Upper lobe of left lung (tissue), 6 donors: ENCODE results near the gene PCBD1. TPM values are rescaled to one million over a fixed set of nuclear protein-coding genes. Genes with fewer than 3 reads are reported as not detected.

Source experiments
- ATAC-seq, 2 donors: fragments of 200-7000 bp; cut with Tn5 transposase; one replicate each; pipeline ENCODE4 v1.9.1; 2022; ENCODE audit warnings: mild to moderate bottlenecking in 2 of 2, moderate library complexity in 2 of 2; ENCODE audit not compliant: low FRiP score in 2 of 2
- DNase-seq, 2 donors: peaks; one replicate each; pipeline ENCODE4 v3.0.0-alpha.2; 2019 to 2020
- H3K27ac ChIP-seq, 4 donors: fragments of 200-600 bp; sonication (generic); one replicate each; pipeline ENCODE4 v1.5.1; 2016 to 2019
- H3K27me3 ChIP-seq, 4 donors: fragments of 200-600 bp; sonication (generic); one replicate each; pipeline ENCODE4 v1.5.1; 2017 to 2019
- H3K36me3 ChIP-seq, 4 donors: fragments of 200-600 bp; sonication (generic); one replicate each; pipeline ENCODE4 v1.5.1; 2016 to 2019
- H3K4me1 ChIP-seq, 4 donors: fragments of 200-600 bp; sonication (generic); one replicate each; pipeline ENCODE4 v1.5.1; 2018 to 2019
- H3K4me3 ChIP-seq, 4 donors: fragments of 200-600 bp; sonication (generic); one replicate each; pipeline ENCODE4 v1.5.1; 2017 to 2019; ENCODE audit warnings: mild to moderate bottlenecking in 2 of 4, moderate library complexity in 1 of 4
- H3K9me3 ChIP-seq, 4 donors: fragments of 200-600 bp; sonication (generic); one replicate each; pipeline ENCODE4 v1.5.1; 2018 to 2019
- EP300 ChIP-seq, 4 donors: sonication (generic); formaldehyde crosslinking; IDR thresholded peaks; one replicate each; pipeline ENCODE4 v1.5.1; 2017; ENCODE audit warnings: antibody characterized with exemption in 4 of 4, control low read depth in 2 of 4
- POLR2A ChIP-seq, 4 donors: fragments of 450-650 bp; IDR thresholded peaks; one replicate each; pipeline ENCODE4 v1.5.1; 2016 to 2017; ENCODE audit warnings: antibody characterized with exemption in 4 of 4, mild to moderate bottlenecking in 2 of 4
- POLR2AphosphoS5 ChIP-seq, 2 donors: sonication (generic); formaldehyde crosslinking; IDR thresholded peaks; one replicate each; pipeline ENCODE4 v1.5.1; 2017; ENCODE audit warnings: antibody characterized with exemption in 2 of 2
- WGBS, 2 donors: methylation state at CpG; one replicate each; pipeline ENCODE4 v1.1.5; 2017 to 2018; 5-methylcytosine and 5-hydroxymethylcytosine counted together
- total RNA-seq, 6 donors: library from RNA; depleted of rRNA in 4 of 6; stranded (reverse); fragments of >200 nt in 4 of 6; gene quantifications; one replicate each; pipeline versions ENCODE4 v1.1.0 to v1.2.1, GENCODE V29; 2016 to 2021
- TF ChIP-seq, protein P1 (sequence below), 6 experiments: fragments of 450-650 bp in 4 of 6; fragments of 200-600 bp in 2 of 6; sonication (generic) in 2 of 6; IDR thresholded peaks; one replicate each; pipeline ENCODE4 v1.5.1; 2016 to 2019; ENCODE audit warnings: antibody characterized with exemption in 6 of 6
- donor health status: DM: no; HTN: no; CAD: no; lungs with moderate emphysema.
- donor health status: DM: no; HTN: yes; CAD: no; lungs with severe emphysema.

The PCBD1 gene
- total RNA-seq, 6 donors from 2014 or later, result 40.9 to 99.1 (median 71.9) TPM

DNA sequence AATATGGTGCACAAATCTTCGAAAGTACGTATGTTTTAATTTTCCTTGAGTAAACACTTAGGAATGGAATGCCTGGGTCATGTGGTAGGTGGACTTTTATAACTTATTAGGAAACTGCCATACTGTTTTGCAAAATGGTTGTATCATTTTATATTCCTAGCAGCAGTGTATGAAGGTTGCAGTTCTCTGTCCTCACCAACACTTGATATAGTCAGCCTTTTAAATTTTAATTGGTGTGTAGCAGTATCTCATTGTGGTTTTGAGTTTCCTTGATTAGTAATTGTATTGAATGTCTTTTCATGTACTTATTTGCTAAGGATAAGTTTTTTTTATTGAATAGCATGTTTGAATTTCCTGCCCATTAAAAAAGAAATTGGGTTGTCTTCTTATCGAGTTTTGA, 926 bp upstream of the PCBD1 start:
- WGBS, 2 donors, result 75 to 82% methylated on average over 3 of the region's 3 CpGs
- Histone ChIP-seq H3K36me3 (peaks cover 0 to 12% (median 1%) of the 10 kb centered on the region in 4 donors), H3K4me3 (no peak overlapping the region), H3K4me1 (peaks cover 20 to 39% (median 27%) of the 10 kb centered on the region in 4 donors), H3K9me3 (no peaks in the 10 kb centered on the region), H3K27me3 (no peaks in the 10 kb centered on the region), H3K27ac (peak overlapping the region in 1 of 4 donors; percentile 94)
- TF ChIP-seq POLR2A (IDR thresholded peaks at IDR 0.05) (no peak), POLR2AphosphoS5 (IDR thresholded peaks at IDR 0.05) (no peak)
- TF ChIP-seq, protein P1, sequence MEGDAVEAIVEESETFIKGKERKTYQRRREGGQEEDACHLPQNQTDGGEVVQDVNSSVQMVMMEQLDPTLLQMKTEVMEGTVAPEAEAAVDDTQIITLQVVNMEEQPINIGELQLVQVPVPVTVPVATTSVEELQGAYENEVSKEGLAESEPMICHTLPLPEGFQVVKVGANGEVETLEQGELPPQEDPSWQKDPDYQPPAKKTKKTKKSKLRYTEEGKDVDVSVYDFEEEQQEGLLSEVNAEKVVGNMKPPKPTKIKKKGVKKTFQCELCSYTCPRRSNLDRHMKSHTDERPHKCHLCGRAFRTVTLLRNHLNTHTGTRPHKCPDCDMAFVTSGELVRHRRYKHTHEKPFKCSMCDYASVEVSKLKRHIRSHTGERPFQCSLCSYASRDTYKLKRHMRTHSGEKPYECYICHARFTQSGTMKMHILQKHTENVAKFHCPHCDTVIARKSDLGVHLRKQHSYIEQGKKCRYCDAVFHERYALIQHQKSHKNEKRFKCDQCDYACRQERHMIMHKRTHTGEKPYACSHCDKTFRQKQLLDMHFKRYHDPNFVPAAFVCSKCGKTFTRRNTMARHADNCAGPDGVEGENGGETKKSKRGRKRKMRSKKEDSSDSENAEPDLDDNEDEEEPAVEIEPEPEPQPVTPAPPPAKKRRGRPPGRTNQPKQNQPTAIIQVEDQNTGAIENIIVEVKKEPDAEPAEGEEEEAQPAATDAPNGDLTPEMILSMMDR (IDR thresholded peaks at IDR 0.05), result no peak
- ATAC-seq (no peak), DNase-seq (no peak)

DNA sequence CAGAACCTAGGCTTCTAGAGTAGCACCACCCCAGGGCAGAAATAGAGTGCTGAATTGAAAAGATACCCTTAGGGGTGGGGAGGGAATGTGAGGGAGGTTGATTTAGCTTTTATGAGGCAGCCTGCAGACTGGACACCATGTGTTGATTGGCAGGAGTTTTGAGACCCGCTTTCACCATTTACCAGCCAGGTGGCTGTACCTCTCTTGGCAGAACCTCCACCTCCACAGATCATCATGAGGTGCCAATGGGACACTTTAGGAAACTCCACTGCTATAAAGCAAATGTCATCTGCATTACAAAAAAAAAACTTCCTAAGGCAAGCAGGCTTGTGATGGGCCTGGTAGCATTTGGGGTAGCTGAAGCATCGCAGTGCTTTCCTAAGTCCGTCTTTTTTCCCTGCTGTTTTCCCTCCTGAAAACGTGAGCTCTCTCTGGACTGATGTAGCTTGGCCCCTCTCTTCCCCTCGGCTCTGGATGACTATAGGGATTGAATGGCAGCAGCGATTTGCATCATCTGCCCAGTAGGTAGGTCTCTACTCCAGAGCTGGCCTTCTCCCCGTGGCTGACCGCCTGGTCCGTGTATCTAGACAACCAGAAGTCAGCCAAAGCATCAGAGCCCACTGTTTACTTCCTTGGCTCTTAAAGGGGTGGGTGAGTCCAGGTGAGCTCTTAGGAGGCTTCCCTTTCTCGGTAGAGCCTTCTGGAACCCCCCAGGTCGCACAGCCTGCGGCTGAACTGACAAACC, 1.3 kb downstream of the PCBD1 start:
- peak overlapping the region; percentile 85 to 96 (median 93) for H3K27ac ChIP-seq
- ATAC-seq (no peak), DNase-seq (no peak)

DNA sequence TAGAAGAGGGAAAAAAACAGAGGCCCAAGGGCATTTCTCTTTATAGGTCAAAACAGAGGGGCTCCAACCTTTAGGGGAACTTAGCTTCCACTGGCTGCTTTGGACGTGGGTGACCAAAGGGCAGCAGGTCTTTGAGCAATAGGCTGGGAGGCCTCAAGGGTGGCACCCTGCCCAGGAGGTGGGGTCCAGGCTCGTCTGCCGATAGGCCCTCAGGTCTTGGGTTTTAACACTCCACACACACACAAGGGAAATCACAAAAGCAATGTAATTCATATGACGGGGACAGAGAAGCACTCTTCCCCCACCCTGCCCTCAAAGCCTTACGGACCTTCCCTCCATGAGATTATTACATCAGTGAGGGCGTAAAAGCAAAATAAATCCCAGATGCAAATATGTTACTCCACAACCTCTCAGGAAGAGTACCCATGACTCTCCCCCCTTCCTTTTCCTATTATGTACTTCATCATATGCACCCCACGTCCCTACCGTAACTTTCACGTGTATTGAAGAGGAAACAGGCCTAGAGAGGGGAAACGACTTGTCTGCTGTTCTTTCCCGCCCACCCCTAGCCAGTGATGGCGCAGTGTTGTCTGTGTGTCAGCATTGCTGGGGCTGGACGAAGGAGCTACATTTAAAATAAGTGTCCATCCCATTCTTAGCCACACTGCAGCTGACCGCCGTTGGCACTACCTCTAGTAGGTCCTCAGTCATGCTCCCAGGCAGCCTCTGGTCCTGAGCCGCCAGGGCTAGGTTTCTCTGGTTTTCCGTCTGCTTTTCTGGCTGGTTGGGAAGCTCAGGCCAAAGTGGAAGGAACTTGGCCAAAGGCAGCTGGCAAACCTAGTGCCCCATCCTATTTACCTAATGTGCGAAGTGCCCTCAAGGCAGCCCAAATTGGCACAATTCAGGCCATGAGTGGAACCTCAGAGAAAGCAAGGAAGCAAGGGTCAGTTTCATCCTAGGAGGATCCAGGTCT, 2.1 kb downstream of the PCBD1 start:
- ATAC-seq (no peak), DNase-seq (peak in 1 of 2 donors; percentile 49)
- Histone ChIP-seq H3K27ac (peak overlapping the region in 2 of 4 donors; percentile 44 to 94), H3K36me3 (peaks cover 7 to 40% (median 11%) of the 10 kb centered on the region in 4 donors), H3K27me3 (no peaks in the 10 kb centered on the region), H3K4me1 (peaks cover 20 to 39% (median 27%) of the 10 kb centered on the region in 4 donors), H3K9me3 (no peaks in the 10 kb centered on the region), H3K4me3 (no peak overlapping the region)
- TF ChIP-seq EP300 (IDR thresholded peaks at IDR 0.05) (no peak), POLR2AphosphoS5 (IDR thresholded peaks at IDR 0.05) (no peak), POLR2A (IDR thresholded peaks at IDR 0.05) (no peak)
- TF ChIP-seq, protein P1 (IDR thresholded peaks at IDR 0.05), result no peak
- WGBS, 2 donors, result 59 to 68% methylated on average over 15 to 18 of the region's 18 CpGs

More for the DNA sequence above, 1.3 kb downstream of the PCBD1 start:
- H3K4me1 ChIP-seq, result peaks cover 20 to 39% (median 27%) of the 10 kb centered on the region in 4 donors
- no peaks in the 10 kb centered on the region for H3K9me3 ChIP-seq
- peaks cover 7 to 33% (median 11%) of the 10 kb centered on the region in 4 donors for H3K36me3 ChIP-seq
- H3K27me3 ChIP-seq, result no peaks in the 10 kb centered on the region
- H3K4me3 ChIP-seq, result peak overlapping the region in 3 of 4 donors; percentile 78 to 93 (median 85)
- TF ChIP-seq POLR2AphosphoS5 (IDR thresholded peaks at IDR 0.05) (no peak), POLR2A (IDR thresholded peaks at IDR 0.05) (no peak), EP300 (IDR thresholded peaks at IDR 0.05) (no peak)
- TF ChIP-seq, protein P1 (IDR thresholded peaks at IDR 0.05), result no peak
- 66 to 74% methylated on average over 12 of the region's 12 CpGs for WGBS, 2 donors

DNA sequence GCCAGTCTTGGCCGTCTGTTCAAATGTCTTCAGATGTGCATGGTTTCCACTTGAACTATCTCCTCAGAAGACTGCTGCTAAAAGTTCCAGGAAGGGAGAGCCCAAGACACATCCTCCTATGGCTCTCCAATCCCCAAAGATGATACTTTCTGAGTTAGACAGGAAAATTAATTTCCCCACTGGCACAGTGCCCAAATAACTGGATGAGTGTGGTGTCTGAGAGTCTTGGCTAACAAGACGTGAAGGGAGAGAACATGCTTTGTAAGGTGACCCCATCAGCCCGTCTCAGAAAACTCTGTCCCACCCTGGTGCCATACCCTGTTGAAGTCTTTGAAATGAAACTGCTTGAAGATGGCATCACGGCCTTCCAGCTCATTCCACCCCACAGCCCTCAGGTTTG, 2.9 kb downstream of the PCBD1 start:
- DNase-seq (no peak), ATAC-seq (no peak)
- TF ChIP-seq, protein P1 (IDR thresholded peaks at IDR 0.05), result no peak
- TF ChIP-seq POLR2AphosphoS5 (IDR thresholded peaks at IDR 0.05), result no peak
- TF ChIP-seq POLR2A (IDR thresholded peaks at IDR 0.05), result no peak
- TF ChIP-seq EP300 (IDR thresholded peaks at IDR 0.05), result no peak
- H3K27ac ChIP-seq, result peak overlapping the region in 1 of 4 donors; percentile 44
- H3K9me3 ChIP-seq, result no peaks in the 10 kb centered on the region
- peaks cover 20 to 39% (median 27%) of the 10 kb centered on the region in 4 donors for H3K4me1 ChIP-seq
- no peaks in the 10 kb centered on the region for H3K27me3 ChIP-seq
- WGBS, 2 donors, result 64 to 76% methylated on average over 4 of the region's 4 CpGs
- peaks cover 7 to 40% (median 11%) of the 10 kb centered on the region in 4 donors for H3K36me3 ChIP-seq
- H3K4me3 ChIP-seq, result no peak overlapping the region
